Endothelial cell (in vitro differentiated cells): ENCODE data around the gene HRAS. TPM values are rescaled to one million over a fixed set of nuclear protein-coding genes. Genes with fewer than 3 reads are reported as not detected.

ENCODE experiments used
- DNase-seq: peaks from one replicate; pipeline ENCODE4 v3.0.0; 2021; ENCODE audit warnings: low spot score
- H3K27ac Mint-ChIP-seq: one replicate; pipeline ENCODE4 v1.8.0; 2021; ENCODE audit warnings: mixed read lengths, inconsistent platforms; ENCODE audit not compliant: unreplicated experiment
- H3K27me3 Mint-ChIP-seq: one replicate; pipeline ENCODE4 v1.8.0; 2021; ENCODE audit warnings: mild to moderate bottlenecking, moderate library complexity, mixed read lengths, inconsistent platforms; ENCODE audit not compliant: unreplicated experiment
- H3K36me3 Mint-ChIP-seq: one replicate; pipeline ENCODE4 v1.8.0; 2021; ENCODE audit warnings: mild to moderate bottlenecking, low read depth, mixed read lengths, inconsistent platforms; ENCODE audit not compliant: unreplicated experiment
- H3K4me1 Mint-ChIP-seq: one replicate; pipeline ENCODE4 v1.8.0; 2021; ENCODE audit warnings: mild to moderate bottlenecking, mixed read lengths, inconsistent platforms; ENCODE audit not compliant: unreplicated experiment
- H3K4me3 Mint-ChIP-seq: one replicate; pipeline ENCODE4 v1.8.0; 2021; ENCODE audit warnings: mild to moderate bottlenecking, mixed read lengths, inconsistent platforms; ENCODE audit not compliant: unreplicated experiment
- H3K9me3 Mint-ChIP-seq: one replicate; pipeline ENCODE4 v1.8.0; 2021; ENCODE audit warnings: mixed read lengths, inconsistent platforms; ENCODE audit not compliant: unreplicated experiment
- CTCF ChIP-seq: fragments of 200-600 bp; sonication (generic); IDR thresholded peaks from one replicate; pipeline ENCODE4 v1.5.0; 2021; ENCODE audit warnings: antibody characterized with exemption; ENCODE audit not compliant: unreplicated experiment
- total RNA-seq: library from RNA; stranded (reverse); fragmentation: NEBNext Ultra II Directional; extraction: Animal tissue kit (Norgen Biotek cat#: 25700); gene quantifications from one replicate; pipeline ENCODE4 v1.2.1, GENCODE V29; 2021; ENCODE audit not compliant: unreplicated experiment

HRAS gene
- total RNA-seq, 1 donor from 2014 or later = 92.4 TPM

GRCh38 chr11:536841-537621 is 1.7 kb upstream of the HRAS start, which contains the start of gene LRRC56:
LRRC56 (plus strand) TSS chr11:537527; CDS start chr11:540685, 3,158 bp downstream.
- peak within 1 kb of the TSS; percentile 82 for H3K27ac Mint-ChIP-seq
- peaks cover 7% of the 10 kb centered on the region for H3K4me1 Mint-ChIP-seq
- peak; percentile 76 for DNase-seq
- peaks cover under 1% of the 10 kb centered on the region for H3K36me3 Mint-ChIP-seq
- TF ChIP-seq CTCF = no peak
- no peaks in the 10 kb centered on the region for H3K9me3 Mint-ChIP-seq
- H3K27me3 Mint-ChIP-seq = peaks cover 10% of the 10 kb centered on the region
- H3K4me3 Mint-ChIP-seq = peak within 1 kb of the TSS; percentile 95

- no peak for TF ChIP-seq CTCF
- H3K4me1 Mint-ChIP-seq = peaks cover 7% of the 10 kb centered on the region
- no peak overlapping the region for H3K27ac Mint-ChIP-seq
- peaks cover 14% of the 10 kb centered on the region for H3K27me3 Mint-ChIP-seq
- H3K36me3 Mint-ChIP-seq = peaks cover 6% of the 10 kb centered on the region
- H3K4me3 Mint-ChIP-seq = no peak overlapping the region
- no peak for DNase-seq
- H3K9me3 Mint-ChIP-seq = no peaks in the 10 kb centered on the region
Observed at GRCh38 chr11:535210-535518, 212 bp downstream of the HRAS start.

- Mint-ChIP-seq H3K27me3 (peaks cover 14% of the 10 kb centered on the region), H3K9me3 (no peaks in the 10 kb centered on the region), H3K4me3 (peak overlapping the region; percentile 79), H3K27ac (no peak overlapping the region), H3K4me1 (peaks cover 7% of the 10 kb centered on the region), H3K36me3 (peaks cover 6% of the 10 kb centered on the region)
- peak; percentile 18 for DNase-seq
- TF ChIP-seq CTCF = no peak
Observed at GRCh38 chr11:534396-535209, 773 bp downstream of the HRAS start.

DNA sequence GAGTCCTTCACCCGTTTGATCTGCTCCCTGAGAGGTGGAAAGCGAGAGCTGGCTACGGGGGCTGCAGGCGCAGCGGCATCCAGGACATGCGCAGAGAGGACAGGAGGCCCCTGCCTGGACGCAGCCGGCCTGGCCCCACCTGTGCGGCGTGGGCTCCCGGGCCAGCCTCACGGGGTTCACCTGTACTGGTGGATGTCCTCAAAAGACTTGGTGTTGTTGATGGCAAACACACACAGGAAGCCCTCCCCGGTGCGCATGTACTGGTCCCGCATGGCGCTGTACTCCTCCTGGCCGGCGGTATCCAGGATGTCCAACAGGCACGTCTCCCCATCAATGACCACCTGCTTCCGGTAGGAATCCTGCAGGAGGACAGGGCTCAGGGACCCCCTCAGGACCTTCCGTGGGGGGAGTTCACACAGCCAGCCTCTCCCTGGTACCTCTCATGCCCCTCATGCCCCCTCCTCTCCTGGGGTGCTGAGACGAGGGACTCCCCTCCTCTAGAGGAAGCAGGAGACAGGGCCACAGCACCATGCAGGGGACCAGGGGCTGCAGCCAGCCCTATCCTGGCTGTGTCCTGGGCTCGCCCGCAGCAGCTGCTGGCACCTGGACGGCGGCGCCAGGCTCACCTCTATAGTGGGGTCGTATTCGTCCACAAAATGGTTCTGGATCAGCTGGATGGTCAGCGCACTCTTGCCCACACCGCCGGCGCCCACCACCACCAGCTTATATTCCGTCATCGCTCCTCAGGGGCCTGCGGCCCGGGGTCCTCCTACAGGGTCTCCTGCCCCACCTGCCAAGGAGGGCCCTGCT is 1.6 kb downstream of the HRAS start:
- Mint-ChIP-seq H3K27me3 (peaks cover 14% of the 10 kb centered on the region), H3K27ac (peak overlapping the region; percentile 24), H3K4me1 (peaks cover 7% of the 10 kb centered on the region), H3K36me3 (peaks cover 6% of the 10 kb centered on the region), H3K9me3 (no peaks in the 10 kb centered on the region), H3K4me3 (no peak overlapping the region)
- DNase-seq = no peak
- TF ChIP-seq CTCF = no peak
